Upper lobe of left lung (tissue), 6 donors: ENCODE results near the gene MXD3. TPM values are rescaled to one million over a fixed set of nuclear protein-coding genes. Genes with fewer than 3 reads are reported as not detected.
"Not testable (repeated sequence)": the region's sequence is repeated elsewhere in the genome, so short reads cannot be mapped to it uniquely, and the experiment has no call there.

Experiments used
- ATAC-seq, 2 donors: fragments of 200-7000 bp; cut with Tn5 transposase; one replicate each; pipeline ENCODE4 v1.9.1; 2022; ENCODE audit warnings: mild to moderate bottlenecking in 2 of 2, moderate library complexity in 2 of 2; ENCODE audit not compliant: low FRiP score in 2 of 2
- DNase-seq, 2 donors: peaks; one replicate each; pipeline ENCODE4 v3.0.0-alpha.2; 2019 to 2020
- H3K27ac ChIP-seq, 4 donors: fragments of 200-600 bp; sonication (generic); one replicate each; pipeline ENCODE4 v1.5.1; 2016 to 2019
- H3K27me3 ChIP-seq, 4 donors: fragments of 200-600 bp; sonication (generic); one replicate each; pipeline ENCODE4 v1.5.1; 2017 to 2019
- H3K36me3 ChIP-seq, 4 donors: fragments of 200-600 bp; sonication (generic); one replicate each; pipeline ENCODE4 v1.5.1; 2016 to 2019
- H3K4me1 ChIP-seq, 4 donors: fragments of 200-600 bp; sonication (generic); one replicate each; pipeline ENCODE4 v1.5.1; 2018 to 2019
- H3K4me3 ChIP-seq, 4 donors: fragments of 200-600 bp; sonication (generic); one replicate each; pipeline ENCODE4 v1.5.1; 2017 to 2019; ENCODE audit warnings: mild to moderate bottlenecking in 2 of 4, moderate library complexity in 1 of 4
- H3K9me3 ChIP-seq, 4 donors: fragments of 200-600 bp; sonication (generic); one replicate each; pipeline ENCODE4 v1.5.1; 2018 to 2019
- EP300 ChIP-seq, 4 donors: sonication (generic); formaldehyde crosslinking; IDR thresholded peaks; one replicate each; pipeline ENCODE4 v1.5.1; 2017; ENCODE audit warnings: antibody characterized with exemption in 4 of 4, control low read depth in 2 of 4
- POLR2A ChIP-seq, 4 donors: fragments of 450-650 bp; IDR thresholded peaks; one replicate each; pipeline ENCODE4 v1.5.1; 2016 to 2017; ENCODE audit warnings: antibody characterized with exemption in 4 of 4, mild to moderate bottlenecking in 2 of 4
- WGBS, 2 donors: methylation state at CpG; one replicate each; pipeline ENCODE4 v1.1.5; 2017 to 2018; 5-methylcytosine and 5-hydroxymethylcytosine counted together
- total RNA-seq, 6 donors: library from RNA; depleted of rRNA in 4 of 6; stranded (reverse); fragments of >200 nt in 4 of 6; gene quantifications; one replicate each; pipeline versions ENCODE4 v1.1.0 to v1.2.1, GENCODE V29; 2016 to 2021
- TF ChIP-seq, protein P1 (sequence below), 6 experiments: fragments of 450-650 bp in 4 of 6; fragments of 200-600 bp in 2 of 6; sonication (generic) in 2 of 6; IDR thresholded peaks; one replicate each; pipeline ENCODE4 v1.5.1; 2016 to 2019; ENCODE audit warnings: antibody characterized with exemption in 6 of 6
- donor health status: DM: no; HTN: no; CAD: no; lungs with moderate emphysema.
- donor health status: DM: no; HTN: yes; CAD: no; lungs with severe emphysema.

Gene MXD3
- total RNA-seq, 6 donors from 2014 or later = 8.8 to 29.5 (median 13.6) TPM

DNA sequence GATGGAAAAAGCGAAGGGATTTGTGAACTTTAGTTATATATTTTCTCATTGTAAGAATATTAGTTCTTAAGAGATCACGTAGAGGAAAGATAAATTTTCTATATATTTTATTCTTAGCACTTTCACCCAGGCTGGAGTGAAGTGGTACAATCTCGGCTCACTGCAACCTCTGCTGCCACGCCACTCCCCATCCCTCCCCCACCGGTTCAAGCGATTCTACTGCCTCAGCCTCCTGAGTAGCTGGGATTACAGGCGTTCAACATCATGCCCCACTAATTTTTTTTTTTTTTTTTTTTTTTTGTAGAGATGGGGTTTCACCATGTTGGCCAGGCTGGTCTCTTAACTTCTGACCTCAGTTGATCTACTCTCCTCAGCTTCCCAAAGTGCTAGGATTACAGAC, 50.7 kb downstream of the MXD3 start:
- Histone ChIP-seq H3K27me3 (no peaks in the 10 kb centered on the region), H3K27ac (no peak overlapping the region), H3K36me3 (peaks cover 13 to 84% (median 42%) of the 10 kb centered on the region in 4 donors), H3K4me3 (no peak overlapping the region), H3K4me1 (peaks cover 0 to 6% (median 3%) of the 10 kb centered on the region in 4 donors), H3K9me3 (no peaks in the 10 kb centered on the region)
- ATAC-seq = no peak
- no peak for DNase-seq
- TF ChIP-seq, protein P1, sequence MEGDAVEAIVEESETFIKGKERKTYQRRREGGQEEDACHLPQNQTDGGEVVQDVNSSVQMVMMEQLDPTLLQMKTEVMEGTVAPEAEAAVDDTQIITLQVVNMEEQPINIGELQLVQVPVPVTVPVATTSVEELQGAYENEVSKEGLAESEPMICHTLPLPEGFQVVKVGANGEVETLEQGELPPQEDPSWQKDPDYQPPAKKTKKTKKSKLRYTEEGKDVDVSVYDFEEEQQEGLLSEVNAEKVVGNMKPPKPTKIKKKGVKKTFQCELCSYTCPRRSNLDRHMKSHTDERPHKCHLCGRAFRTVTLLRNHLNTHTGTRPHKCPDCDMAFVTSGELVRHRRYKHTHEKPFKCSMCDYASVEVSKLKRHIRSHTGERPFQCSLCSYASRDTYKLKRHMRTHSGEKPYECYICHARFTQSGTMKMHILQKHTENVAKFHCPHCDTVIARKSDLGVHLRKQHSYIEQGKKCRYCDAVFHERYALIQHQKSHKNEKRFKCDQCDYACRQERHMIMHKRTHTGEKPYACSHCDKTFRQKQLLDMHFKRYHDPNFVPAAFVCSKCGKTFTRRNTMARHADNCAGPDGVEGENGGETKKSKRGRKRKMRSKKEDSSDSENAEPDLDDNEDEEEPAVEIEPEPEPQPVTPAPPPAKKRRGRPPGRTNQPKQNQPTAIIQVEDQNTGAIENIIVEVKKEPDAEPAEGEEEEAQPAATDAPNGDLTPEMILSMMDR (IDR thresholded peaks at IDR 0.05) = no peak
- no peak for TF ChIP-seq POLR2A (IDR thresholded peaks at IDR 0.05)
- TF ChIP-seq EP300 (IDR thresholded peaks at IDR 0.05) = no peak
- WGBS, 2 donors = 95% methylated on average over 7 of the region's 7 CpGs

DNA sequence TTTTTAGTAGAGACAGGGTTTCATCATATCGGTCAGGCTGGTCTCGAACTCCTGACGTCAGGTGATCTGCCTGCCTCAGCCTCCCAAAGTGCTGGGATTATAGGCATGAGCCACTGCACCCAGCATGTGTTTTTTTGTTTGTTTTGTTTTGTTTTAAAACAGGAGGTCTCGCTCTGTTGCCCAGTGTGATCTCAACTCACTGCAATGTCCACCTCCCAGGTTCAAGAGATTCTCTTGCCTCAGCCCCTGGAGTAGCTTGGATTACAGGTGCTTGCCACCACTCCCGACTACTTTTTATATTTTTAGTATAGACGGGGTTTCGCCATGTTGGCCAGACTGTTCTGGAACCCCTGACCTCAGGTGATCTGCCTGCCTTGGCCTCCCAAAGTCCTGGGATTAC, 53.0 kb downstream of the MXD3 start:
- not testable (repeated sequence) for ATAC-seq, H3K27ac ChIP-seq, H3K4me3 ChIP-seq, H3K27me3 ChIP-seq, H3K9me3 ChIP-seq, H3K4me1 ChIP-seq, DNase-seq
- WGBS, 2 donors = 96 to 97% methylated on average over 7 of the region's 7 CpGs
- peaks cover 24 to 84% (median 50%) of the 10 kb centered on the region in 4 donors for H3K36me3 ChIP-seq

Other genes with a start within 250 kb of the MXD3 start
- gene FGFR4, start 225.0 kb downstream of the MXD3 start, total RNA-seq = 100 to 1,000 TPM in 3 of 6 donors, 10 to 100 TPM in 3; 14.8 to 175 (median 87.1) TPM
- 10 to 100 TPM; 33.0 to 69.1 (median 55.7) TPM for gene NSD1, start 178.1 kb downstream of the MXD3 start, total RNA-seq
- 10 to 100 TPM; 26.8 to 92.2 (median 50.3) TPM for gene RAB24, start 8.2 kb downstream of the MXD3 start, total RNA-seq
- 100 to 1,000 TPM in 2 of 6 donors, 10 to 100 TPM in 4; 45.1 to 132 (median 86.8) TPM for gene PRELID1, start 8.1 kb downstream of the MXD3 start, total RNA-seq
- gene LMAN2, start 39.8 kb upstream of the MXD3 start, total RNA-seq = 100 to 1,000 TPM; 134 to 263 (median 177) TPM
- gene RGS14, start 46.0 kb upstream of the MXD3 start, total RNA-seq = 10 to 100 TPM; 11.9 to 39.1 (median 26.6) TPM
- not detected for gene SLC34A1, start 72.5 kb upstream of the MXD3 start, total RNA-seq
- gene PFN3, start 88.8 kb upstream of the MXD3 start, total RNA-seq = not detected
- gene F12, start 97.7 kb upstream of the MXD3 start, total RNA-seq = 1 to 10 TPM in 4 of 6 donors, under 1 TPM in 1, not detected in 1; 0.91 to 7.8 (median 2.1) TPM
- gene GRK6, start 114.8 kb upstream of the MXD3 start, total RNA-seq = 10 to 100 TPM; 26.8 to 85.9 (median 56.6) TPM
- gene PRR7, start 134.9 kb upstream of the MXD3 start, total RNA-seq = 1 to 10 TPM; 1.6 to 9.2 (median 3.4) TPM
- gene DBN1, start 161.7 kb upstream of the MXD3 start, total RNA-seq = 10 to 100 TPM; 17.0 to 55.6 (median 30.1) TPM
- 100 to 1,000 TPM in 1 of 6 donors, 10 to 100 TPM in 5; 32.0 to 142 (median 75.8) TPM for gene PDLIM7, start 185.7 kb upstream of the MXD3 start, total RNA-seq
- 100 to 1,000 TPM in 1 of 6 donors, 10 to 100 TPM in 5; 17.4 to 113 (median 75.9) TPM for gene DOK3, start 197.9 kb upstream of the MXD3 start, total RNA-seq
- 100 to 1,000 TPM in 2 of 6 donors, 10 to 100 TPM in 4; 82.0 to 150 (median 91.9) TPM for gene DDX41, start 205.1 kb upstream of the MXD3 start, total RNA-seq
- 100 to 1,000 TPM in 2 of 6 donors, 10 to 100 TPM in 4; 45.1 to 421 (median 91.4) TPM for gene FAM193B, start 242.7 kb upstream of the MXD3 start, total RNA-seq